Measurements from ENCODE around the gene PPP1R10. TPM values are rescaled to one million over a fixed set of nuclear protein-coding genes. Genes with fewer than 3 reads are reported as not detected.
A peak's percentile ranks its signal among the peaks of the same experiment; 100 is the strongest.

PPP1R10 gene
- total RNA-seq, 1 experiment from 2014 or later, result 119 TPM

DNA sequence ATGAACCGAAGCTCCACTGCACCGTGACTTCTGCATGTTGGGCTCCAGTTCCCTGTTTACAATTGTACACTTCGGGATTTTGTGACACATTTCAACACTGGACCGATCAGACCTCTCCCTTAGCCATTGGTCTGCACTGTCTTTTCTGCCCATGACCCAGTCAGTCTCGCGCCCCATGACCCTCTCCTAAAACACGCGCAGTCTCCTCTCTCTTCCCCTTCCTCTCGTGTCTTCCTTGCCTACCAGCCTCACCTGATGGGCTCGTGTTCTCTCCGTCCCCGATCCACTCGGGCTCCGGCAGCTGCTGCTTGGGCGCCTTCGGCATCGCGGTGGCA lies 46.3 kb downstream of the PPP1R10 start:
- H3K9me3 Mint-ChIP-seq (ENCODE audit: low read depth, unreplicated experiment), result no peaks in the 10 kb centered on the region
- BruUV-seq (replicated peaks), result TSS peak; percentile 88
- intact Hi-C loops (cut with micrococcal nuclease; ENCODE audit: unreplicated experiment), result no loop called here
- H3K4me1 Mint-ChIP-seq (ENCODE audit: low read depth, unreplicated experiment), result peaks cover 47% of the 10 kb centered on the region
- CTCF ChIA-PET, result interaction anchor here (0.9 to 1.9 kb wide), 5 partner anchors 14 to 517 kb away, joined by 3 to 8 read pairs (median 3); partner anchors contain the start of genes GNL1 and PRR3
- TF ChIP-seq, protein P1, sequence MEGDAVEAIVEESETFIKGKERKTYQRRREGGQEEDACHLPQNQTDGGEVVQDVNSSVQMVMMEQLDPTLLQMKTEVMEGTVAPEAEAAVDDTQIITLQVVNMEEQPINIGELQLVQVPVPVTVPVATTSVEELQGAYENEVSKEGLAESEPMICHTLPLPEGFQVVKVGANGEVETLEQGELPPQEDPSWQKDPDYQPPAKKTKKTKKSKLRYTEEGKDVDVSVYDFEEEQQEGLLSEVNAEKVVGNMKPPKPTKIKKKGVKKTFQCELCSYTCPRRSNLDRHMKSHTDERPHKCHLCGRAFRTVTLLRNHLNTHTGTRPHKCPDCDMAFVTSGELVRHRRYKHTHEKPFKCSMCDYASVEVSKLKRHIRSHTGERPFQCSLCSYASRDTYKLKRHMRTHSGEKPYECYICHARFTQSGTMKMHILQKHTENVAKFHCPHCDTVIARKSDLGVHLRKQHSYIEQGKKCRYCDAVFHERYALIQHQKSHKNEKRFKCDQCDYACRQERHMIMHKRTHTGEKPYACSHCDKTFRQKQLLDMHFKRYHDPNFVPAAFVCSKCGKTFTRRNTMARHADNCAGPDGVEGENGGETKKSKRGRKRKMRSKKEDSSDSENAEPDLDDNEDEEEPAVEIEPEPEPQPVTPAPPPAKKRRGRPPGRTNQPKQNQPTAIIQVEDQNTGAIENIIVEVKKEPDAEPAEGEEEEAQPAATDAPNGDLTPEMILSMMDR (IDR thresholded peaks at IDR 0.05; ENCODE audit: unreplicated experiment), result no peak
- no peak for DNase-seq
- H3K4me3 Mint-ChIP-seq (ENCODE audit: low read depth, unreplicated experiment), result peak overlapping the region; percentile 78
- peak overlapping the region; percentile 69 for H3K27ac Mint-ChIP-seq (ENCODE audit: unreplicated experiment)
- peaks cover 27% of the 10 kb centered on the region for H3K36me3 Mint-ChIP-seq (ENCODE audit: insufficient read depth, unreplicated experiment)
- H3K27me3 Mint-ChIP-seq (ENCODE audit: unreplicated experiment), result peaks cover 9% of the 10 kb centered on the region

DNA sequence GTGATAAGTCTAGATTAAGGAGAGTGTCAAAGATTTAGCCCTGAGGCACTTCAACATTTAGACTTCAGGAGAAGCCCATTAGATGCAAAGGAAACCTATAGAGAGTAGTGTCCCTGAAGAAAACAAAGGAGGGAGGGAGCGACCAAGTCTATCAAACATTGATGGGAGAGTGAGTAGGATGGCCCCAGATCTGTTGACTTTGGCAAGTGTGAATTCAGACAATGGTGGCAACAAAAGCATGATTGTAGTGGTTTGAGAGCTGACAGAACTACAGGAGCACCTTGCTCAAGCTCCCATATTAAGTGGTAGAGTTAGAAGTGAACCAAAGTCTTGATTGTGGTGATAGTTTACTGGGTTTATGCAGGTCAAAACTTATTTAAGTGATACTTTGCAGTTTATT lies 46.8 kb downstream of the PPP1R10 start:
- Mint-ChIP-seq H3K9me3 (ENCODE audit: low read depth, unreplicated experiment) (no peaks in the 10 kb centered on the region), H3K27me3 (ENCODE audit: unreplicated experiment) (peaks cover 9% of the 10 kb centered on the region), H3K4me1 (ENCODE audit: low read depth, unreplicated experiment) (peaks cover 47% of the 10 kb centered on the region), H3K27ac (ENCODE audit: unreplicated experiment) (peak overlapping the region; percentile 7), H3K36me3 (ENCODE audit: insufficient read depth, unreplicated experiment) (peaks cover 27% of the 10 kb centered on the region), H3K4me3 (ENCODE audit: low read depth, unreplicated experiment) (peak overlapping the region; percentile 78)
- no TSS peak for BruUV-seq (replicated peaks)
- intact Hi-C loops (cut with micrococcal nuclease; ENCODE audit: unreplicated experiment), result no loop called here
- CTCF ChIA-PET, result interaction anchor here (1.1 to 1.9 kb wide), 4 partner anchors 14 to 517 kb away, joined by 3 to 8 read pairs (median 4); partner anchors contain the start of genes GNL1 and PRR3
- TF ChIP-seq, protein P1 (IDR thresholded peaks at IDR 0.05; ENCODE audit: unreplicated experiment), result no peak
- DNase-seq, result no peak

DNA sequence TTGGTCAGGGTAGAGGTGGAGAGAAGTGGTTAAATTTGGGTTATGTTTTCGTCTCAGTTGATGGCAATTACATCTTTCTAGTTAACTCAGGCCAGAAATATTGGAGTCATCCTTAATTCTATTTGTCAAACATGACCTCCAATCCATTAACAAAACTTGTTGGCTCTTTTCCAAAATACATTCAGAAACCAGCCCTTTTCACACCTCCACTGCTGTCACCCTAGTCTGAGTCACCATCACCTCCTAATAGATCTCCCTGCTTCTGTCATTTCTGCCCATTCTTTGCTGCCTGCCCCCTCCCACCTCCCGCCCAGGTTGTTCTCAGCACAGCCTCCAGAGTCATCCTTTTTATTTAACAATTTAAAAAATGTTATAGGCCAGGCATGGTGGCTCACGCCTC lies 48.8 kb downstream of the PPP1R10 start:
- BruUV-seq (replicated peaks), result no TSS peak
- CTCF ChIA-PET, result no interaction called here
- TF ChIP-seq, protein P1 (IDR thresholded peaks at IDR 0.05; ENCODE audit: unreplicated experiment), result no peak
- Mint-ChIP-seq H3K36me3 (ENCODE audit: insufficient read depth, unreplicated experiment) (peaks cover 24% of the 10 kb centered on the region), H3K27ac (ENCODE audit: unreplicated experiment) (no peak overlapping the region), H3K4me1 (ENCODE audit: low read depth, unreplicated experiment) (peaks cover 39% of the 10 kb centered on the region), H3K4me3 (ENCODE audit: low read depth, unreplicated experiment) (no peak overlapping the region), H3K9me3 (ENCODE audit: low read depth, unreplicated experiment) (no peaks in the 10 kb centered on the region), H3K27me3 (ENCODE audit: unreplicated experiment) (peaks cover 9% of the 10 kb centered on the region)
- peak; percentile 49 for DNase-seq
- intact Hi-C loops (cut with micrococcal nuclease; ENCODE audit: unreplicated experiment), result no loop called here

DNA sequence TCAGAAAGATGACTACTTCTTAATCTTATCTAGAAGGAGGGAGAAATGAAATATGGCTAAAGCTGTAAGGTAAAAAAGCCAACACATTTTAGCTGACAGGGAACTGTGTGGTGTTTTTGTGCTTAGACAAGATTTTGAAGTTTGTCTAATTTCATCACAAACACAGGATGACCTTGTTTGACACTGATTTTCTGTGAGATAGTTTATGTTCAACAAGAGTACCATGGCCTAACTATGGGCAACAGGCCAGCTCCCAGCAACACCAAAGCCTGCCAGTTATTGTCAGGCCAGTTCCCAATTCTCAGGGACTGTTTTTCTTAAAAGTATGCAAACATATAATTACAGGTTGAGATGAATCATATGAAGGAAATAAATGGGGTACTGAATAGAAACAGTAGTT lies 51.3 kb downstream of the PPP1R10 start:
- Mint-ChIP-seq H3K27ac (ENCODE audit: unreplicated experiment) (no peak overlapping the region), H3K4me3 (ENCODE audit: low read depth, unreplicated experiment) (no peak overlapping the region), H3K4me1 (ENCODE audit: low read depth, unreplicated experiment) (peaks cover 17% of the 10 kb centered on the region), H3K9me3 (ENCODE audit: low read depth, unreplicated experiment) (no peaks in the 10 kb centered on the region), H3K36me3 (ENCODE audit: insufficient read depth, unreplicated experiment) (peaks cover 21% of the 10 kb centered on the region), H3K27me3 (ENCODE audit: unreplicated experiment) (peaks cover 9% of the 10 kb centered on the region)
- intact Hi-C loops (cut with micrococcal nuclease; ENCODE audit: unreplicated experiment), result no loop called here
- TF ChIP-seq, protein P1 (IDR thresholded peaks at IDR 0.05; ENCODE audit: unreplicated experiment), result no peak
- BruUV-seq (replicated peaks), result no TSS peak
- CTCF ChIA-PET, result no interaction called here
- no peak for DNase-seq

Measured in Calu3 (cell line).